Caki2 (cell line): Measurements from ENCODE around the gene CCND2. TPM values are rescaled to one million over a fixed set of nuclear protein-coding genes. Genes with fewer than 3 reads are reported as not detected.
A peak's percentile ranks its signal among the peaks of the same experiment; 100 is the strongest.
"Not testable (repeated sequence)": the region's sequence is repeated elsewhere in the genome, so short reads cannot be mapped to it uniquely, and the experiment has no call there.

Source experiments
- DNase-seq: peaks from one replicate; pipeline ENCODE4 v3.0.0-alpha.2; 2015; ENCODE audit warnings: low read depth
- in situ Hi-C: cut with HindIII; loops from 2 replicates; pipeline ENCODE4 v1.10.0; 2016; ENCODE audit warnings: low sequenced_read_pairs, low pct_unique_long_range_greater_than_20kb, mixed read lengths
- total RNA-seq: library from RNA; depleted of rRNA; stranded (reverse); fragments of >200 nt; shearing (Covaris generic); gene quantifications from 2 replicates; pipeline ENCODE4 v1.2.3, GENCODE V29; 2014; ENCODE audit warnings: low replicate concordance; rRNA removed

The CCND2 gene
- 0.03 TPM in 2 replicates for total RNA-seq

DNA sequence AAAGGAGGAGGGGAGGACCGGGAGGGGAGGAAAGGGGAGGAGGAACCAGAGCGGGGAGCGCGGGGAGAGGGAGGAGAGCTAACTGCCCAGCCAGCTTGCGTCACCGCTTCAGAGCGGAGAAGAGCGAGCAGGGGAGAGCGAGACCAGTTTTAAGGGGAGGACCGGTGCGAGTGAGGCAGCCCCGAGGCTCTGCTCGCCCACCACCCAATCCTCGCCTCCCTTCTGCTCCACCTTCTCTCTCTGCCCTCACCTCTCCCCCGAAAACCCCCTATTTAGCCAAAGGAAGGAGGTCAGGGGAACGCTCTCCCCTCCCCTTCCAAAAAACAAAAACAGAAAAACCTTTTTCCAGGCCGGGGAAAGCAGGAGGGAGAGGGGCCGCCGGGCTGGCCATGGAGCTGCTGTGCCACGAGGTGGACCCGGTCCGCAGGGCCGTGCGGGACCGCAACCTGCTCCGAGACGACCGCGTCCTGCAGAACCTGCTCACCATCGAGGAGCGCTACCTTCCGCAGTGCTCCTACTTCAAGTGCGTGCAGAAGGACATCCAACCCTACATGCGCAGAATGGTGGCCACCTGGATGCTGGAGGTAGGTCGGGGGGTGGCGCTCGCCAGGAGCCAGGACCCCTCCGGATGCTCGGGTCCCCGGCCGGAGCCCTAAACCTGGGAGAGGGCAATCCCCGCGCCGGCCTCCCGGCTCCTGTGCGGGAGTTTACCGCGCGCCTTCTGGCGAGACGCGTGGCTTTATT, at the start of gene CCND2:
Gene CCND2 (plus strand): TSS at position 111 of the 744 bp plus-strand sequence. CDS start 279 bp downstream, at position 390.
- in situ Hi-C loops: loop anchor here (25.0 kb wide), 1 partner anchor 387 kb away; no protein-coding TSS in a partner anchor
- DNase-seq: peak; percentile 26

GRCh38 chr12:4224206-4224889, 49.2 kb upstream of the CCND2 start:
- no peak for DNase-seq
- in situ Hi-C loops: no loop called here

DNA sequence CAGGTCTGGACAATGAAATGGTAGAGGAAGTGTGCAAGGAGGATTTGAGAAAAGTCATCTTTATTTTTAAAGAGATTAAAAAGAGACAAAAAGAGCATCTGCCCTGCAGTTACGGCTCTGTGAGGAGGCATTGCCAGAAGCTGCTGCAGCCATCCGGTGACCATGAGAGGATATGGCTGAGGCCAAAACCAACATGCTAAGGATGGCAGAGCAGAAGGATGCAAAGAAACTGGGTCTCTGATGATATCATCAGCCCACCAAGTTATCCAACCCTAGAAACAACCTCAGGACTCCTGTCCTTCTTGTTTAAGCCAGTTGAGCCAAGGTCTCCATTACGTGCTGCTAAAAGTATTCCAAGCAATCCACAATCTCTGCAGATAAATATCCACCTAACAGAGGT, 48.0 kb upstream of the CCND2 start:
- DNase-seq: no peak
- in situ Hi-C loops: no loop called here

GRCh38 chr12:4227046-4227445, 46.5 kb upstream of the CCND2 start:
- no peak for DNase-seq
- in situ Hi-C loops: no loop called here

DNA sequence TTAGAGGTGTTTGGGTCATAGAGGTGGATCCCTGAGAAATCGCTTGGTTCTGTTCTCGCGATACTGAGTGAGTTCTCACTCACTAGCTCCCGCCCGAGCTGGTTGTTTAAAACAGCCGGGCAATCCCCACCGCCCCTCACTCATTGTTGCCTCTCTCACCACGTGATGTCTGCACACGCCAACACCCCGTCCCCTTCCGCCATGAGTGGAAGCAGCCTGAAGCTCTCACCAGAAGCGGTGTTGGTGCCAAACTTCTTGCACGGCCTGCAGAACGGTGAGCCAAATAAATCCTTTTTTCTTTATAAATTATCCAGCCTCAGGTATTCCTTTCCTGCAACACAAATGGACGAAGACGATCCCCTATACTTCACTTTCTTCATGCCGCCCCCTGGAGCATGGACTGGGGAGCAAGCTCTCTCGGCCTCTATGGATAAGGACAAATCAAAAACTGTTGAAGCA, 45.4 kb upstream of the CCND2 start:
- in situ Hi-C loops: no loop called here
- DNase-seq: no peak

DNA sequence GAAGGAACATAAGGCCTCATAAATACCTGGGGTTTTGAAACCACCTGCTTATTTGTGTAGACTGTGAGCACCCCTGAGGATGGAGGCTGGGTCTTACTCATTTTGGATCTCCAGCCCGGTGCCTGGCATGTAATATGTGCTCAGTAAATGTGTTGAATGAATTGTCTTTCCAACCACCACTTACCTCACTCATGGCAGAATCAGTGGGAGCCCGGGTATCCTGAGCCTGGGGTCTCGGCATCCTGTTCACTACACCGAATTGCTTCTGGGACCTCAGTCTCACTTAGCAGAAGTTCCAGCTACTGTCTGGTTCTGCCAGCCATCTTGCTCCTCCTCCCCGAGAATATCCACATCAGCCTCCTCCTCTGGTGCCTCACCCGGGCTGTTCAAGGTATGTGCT, 43.0 kb upstream of the CCND2 start:
- in situ Hi-C loops: no loop called here

DNA sequence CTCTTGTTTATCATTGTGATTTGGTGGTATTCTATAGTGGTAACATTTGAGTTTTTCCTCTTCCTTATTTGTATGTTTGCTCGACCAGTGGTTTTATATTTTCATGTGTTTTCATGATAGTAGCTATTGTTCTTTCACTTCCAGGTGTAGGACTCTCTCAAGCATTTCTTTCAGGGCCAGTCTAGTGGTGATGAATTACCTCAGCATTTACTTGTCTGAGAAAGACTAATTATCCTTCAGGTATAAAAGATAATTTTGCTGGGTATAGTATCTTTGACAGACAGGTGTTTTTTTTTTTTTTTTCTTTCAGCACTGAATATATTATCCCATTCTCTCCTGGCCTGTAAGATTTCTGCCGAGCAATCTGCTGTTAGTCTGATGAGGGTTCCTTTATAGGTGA, 35.0 kb upstream of the CCND2 start:
- in situ Hi-C loops: no loop called here
- DNase-seq: no peak

More for the DNA sequence above, 43.0 kb upstream of the CCND2 start:
- DNase-seq: no peak

- in situ Hi-C loops: no loop called here
- DNase-seq: no peak
These were observed 33.8 kb upstream of the CCND2 start for GRCh38 chr12:4239746-4240145.

DNA sequence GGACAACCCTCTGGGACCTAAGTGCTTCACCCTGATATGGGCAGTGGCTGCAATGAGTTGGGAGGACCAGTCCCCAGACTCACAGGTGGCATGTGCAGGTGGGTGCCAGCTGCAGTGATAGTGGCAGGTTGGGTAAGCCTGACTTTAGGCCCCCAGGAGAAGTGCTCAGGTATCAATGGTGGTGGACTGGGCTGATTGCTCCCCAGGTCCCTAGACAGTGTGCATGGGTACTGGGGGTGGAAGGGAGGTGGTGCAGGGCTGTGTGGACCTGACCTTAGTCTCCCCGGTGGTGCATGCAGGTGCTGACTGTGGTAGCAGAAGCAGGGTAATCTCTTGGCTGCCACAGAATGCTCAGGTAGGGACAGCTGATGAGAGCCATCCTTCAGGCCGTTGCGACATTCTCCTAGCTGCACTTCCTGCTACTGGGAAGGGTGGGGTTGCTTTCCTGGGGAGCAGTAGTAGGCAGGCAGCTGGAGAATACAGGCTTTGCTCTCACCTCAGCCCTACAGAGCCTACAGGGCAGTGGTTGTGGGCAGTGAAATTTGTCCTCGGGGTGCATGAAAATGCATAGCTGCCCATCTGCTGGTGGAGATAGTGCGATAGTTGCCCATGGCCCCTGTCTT, 33.3 kb upstream of the CCND2 start:
- in situ Hi-C loops: no loop called here
- no peak for DNase-seq

DNA sequence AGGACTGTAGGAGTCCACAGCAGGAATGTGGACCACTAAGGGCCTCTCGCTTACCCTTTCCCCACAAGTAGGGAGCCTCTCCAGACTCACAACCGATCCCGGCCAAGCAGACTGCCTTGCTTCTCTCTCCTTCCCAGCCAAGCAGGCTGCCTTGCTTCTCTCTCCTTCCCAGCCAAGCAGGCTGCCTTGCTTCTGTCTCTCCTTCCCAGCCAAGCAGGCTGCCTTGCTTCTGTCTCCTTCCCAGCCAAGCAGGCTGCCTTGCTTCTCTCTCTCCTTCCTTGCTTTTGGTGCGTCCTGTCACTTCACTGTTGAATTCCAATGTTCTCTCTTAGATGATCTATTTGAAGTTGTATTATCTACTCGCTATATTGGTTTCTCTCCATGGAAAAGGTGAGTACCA, 32.6 kb upstream of the CCND2 start:
- no peak for DNase-seq
- in situ Hi-C loops: no loop called here

DNA sequence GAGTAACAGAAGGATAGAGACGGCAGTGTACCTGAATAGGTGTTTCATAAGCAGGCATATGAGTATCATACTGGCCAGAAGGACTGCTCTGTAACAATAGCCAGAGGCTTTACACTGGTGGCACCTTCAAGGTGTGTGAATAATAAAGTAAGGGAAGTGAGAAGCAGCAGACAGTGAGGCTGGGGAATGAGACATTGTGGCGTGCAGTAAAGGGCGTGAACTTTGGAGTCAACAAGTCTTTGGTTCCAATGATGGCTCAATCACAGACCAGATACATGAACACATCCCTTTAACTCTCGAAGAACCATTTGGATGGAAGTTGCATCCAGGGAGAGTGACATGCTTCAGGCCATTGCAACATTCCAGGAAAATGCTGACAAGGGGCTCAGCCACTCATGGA, 32.0 kb upstream of the CCND2 start:
- in situ Hi-C loops: no loop called here
- no peak for DNase-seq

GRCh38 chr12:4242595-4242994, 31.0 kb upstream of the CCND2 start:
- DNase-seq: no peak
- in situ Hi-C loops: no loop called here

GRCh38 chr12:4243091-4243490, 30.5 kb upstream of the CCND2 start:
- in situ Hi-C loops: no loop called here
- no peak for DNase-seq

DNA sequence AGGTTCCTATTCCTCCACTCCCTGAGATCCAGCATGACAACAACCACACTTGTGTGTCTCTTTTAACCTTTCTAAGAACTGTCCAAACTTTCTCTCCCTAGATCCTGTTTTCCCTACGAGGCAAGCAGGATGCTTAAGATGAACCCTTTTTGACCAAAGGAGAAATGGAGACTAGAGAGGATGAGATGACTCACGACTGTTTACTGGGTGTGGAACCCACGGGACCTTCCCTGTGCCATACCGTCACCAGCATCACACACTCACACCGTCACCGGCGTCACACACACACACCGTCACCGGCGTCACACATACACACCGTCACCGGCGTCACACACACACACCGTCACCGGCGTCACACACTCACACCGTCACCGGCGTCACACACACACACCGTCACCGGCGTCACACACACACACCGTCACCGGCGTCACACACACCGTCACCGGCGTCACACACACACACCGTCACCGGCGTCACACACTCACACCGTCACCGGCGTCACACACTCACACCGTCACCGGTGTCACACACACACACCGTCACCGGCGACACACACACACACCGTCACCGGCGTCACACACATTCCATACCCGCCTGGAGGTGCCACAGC, 30.0 kb upstream of the CCND2 start:
- DNase-seq, in situ Hi-C loops: not testable (repeated sequence)

GRCh38 chr12:4244868-4245267, 28.7 kb upstream of the CCND2 start:
- in situ Hi-C loops: no loop called here
- DNase-seq: no peak

DNA sequence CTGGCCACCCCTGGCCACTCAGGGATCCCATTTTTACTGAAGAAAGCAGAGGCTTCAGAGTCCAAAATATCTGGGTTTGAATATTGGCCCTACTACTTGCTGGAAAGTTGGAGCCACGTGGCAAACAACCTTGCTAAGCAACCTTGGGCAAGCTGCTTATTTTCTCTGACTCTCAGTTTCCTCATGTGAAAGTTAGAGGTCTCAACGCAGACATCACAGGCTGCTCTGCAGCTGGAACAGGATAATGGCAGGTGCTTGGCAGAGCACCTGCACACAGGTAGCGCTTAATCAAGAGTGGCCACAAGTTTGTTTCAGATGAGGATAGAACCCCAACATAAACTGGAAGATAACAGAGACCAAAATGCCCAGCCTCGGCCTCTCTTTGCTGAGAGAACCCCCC, 28.1 kb upstream of the CCND2 start:
- DNase-seq: no peak
- in situ Hi-C loops: no loop called here

- in situ Hi-C loops: no loop called here
- DNase-seq: no peak
These were observed 27.4 kb upstream of the CCND2 start for GRCh38 chr12:4246116-4246515.

DNA sequence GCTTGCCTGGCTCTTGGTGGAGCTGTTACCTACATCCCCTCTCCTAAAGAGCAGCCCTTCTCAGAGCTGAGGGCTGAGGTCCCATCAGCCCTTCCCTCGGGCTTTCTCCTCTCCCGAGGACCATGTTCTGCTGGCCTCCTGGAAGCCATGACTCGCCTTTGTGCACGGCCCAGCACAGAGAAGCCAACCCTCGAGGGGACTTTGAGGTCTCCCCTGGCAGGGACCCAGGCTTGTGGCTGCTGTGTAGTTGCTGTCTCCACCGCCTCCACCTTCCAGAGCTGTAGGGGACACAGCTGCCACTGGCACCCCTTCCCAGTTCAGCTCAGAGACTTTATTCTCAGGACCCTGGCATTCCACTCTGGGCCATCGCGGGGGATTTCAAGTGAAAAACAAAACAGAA, 22.9 kb upstream of the CCND2 start:
- no peak for DNase-seq
- in situ Hi-C loops: loop anchor here (25.0 kb wide), 1 partner anchor 363 kb away; no protein-coding TSS in a partner anchor
